H1 (cell line): ENCODE results near the gene SON. TPM values are rescaled to one million over a fixed set of nuclear protein-coding genes. Genes with fewer than 3 reads are reported as not detected.
"Not testable (repeated sequence)": the region's sequence is repeated elsewhere in the genome, so short reads cannot be mapped to it uniquely, and the experiment has no call there.

Experiments used
- CTCF ChIA-PET: fragments of 300-600 bp; sonication (Branson Sonifier 250); formaldehyde crosslinking; loops from one replicate; lab custom pipeline; 2021; ENCODE audit not compliant: partially characterized antibody; lab: Charles Lee
- POLR2A ChIA-PET: fragments of 300-600 bp; sonication (Branson Sonifier 250); formaldehyde crosslinking; loops from one replicate; lab custom pipeline; 2021; ENCODE audit warnings: inconsistent platforms; ENCODE audit not compliant: partially characterized antibody; lab: Charles Lee
- DNase-seq, 2 experiments: peaks; one replicate each; pipeline versions ENCODE4 v3.0.0 to v3.0.0-alpha.2; 2010 to 2022; ENCODE audit warnings: low spot score in 2 of 2, low read depth in 1 of 2, mixed read lengths in 1 of 2
- FAIRE-seq: peaks from 2 replicates; lab custom pipeline; 2011; peaks lifted over from hg19 to GRCh38; lab: Jason Lieb, UNC
- H2AFZ ChIP-seq: 2 replicates; pipeline ENCODE4 v1.8.1; 2012; ENCODE audit warnings: low read length, inconsistent platforms
- H2AK5ac ChIP-seq: 2 replicates; pipeline ENCODE4 v1.6.1; 2013; ENCODE audit warnings: low read depth, low read length
- H2BK120ac ChIP-seq: replicated peaks from 2 replicates; pipeline ENCODE3; 2013; ENCODE audit warnings: low read depth, low read length, inconsistent platforms
- H2BK12ac ChIP-seq: 2 replicates; pipeline ENCODE4 v1.6.1; 2013; ENCODE audit warnings: low read depth, low read length
- H2BK15ac ChIP-seq: 2 replicates; pipeline ENCODE4 v1.6.1; 2013; ENCODE audit warnings: low read length
- H2BK20ac ChIP-seq: 2 replicates; pipeline ENCODE4 v1.6.1; 2013; ENCODE audit warnings: low read length
- H2BK5ac ChIP-seq: 2 replicates; pipeline ENCODE4 v1.6.1; 2013; ENCODE audit warnings: low read depth, low read length
- H3K14ac ChIP-seq: 2 replicates; pipeline ENCODE4 v1.6.1; 2013; ENCODE audit warnings: inconsistent platforms; ENCODE audit not compliant: insufficient read length
- H3K18ac ChIP-seq: 2 replicates; pipeline ENCODE4 v1.6.1; 2013; ENCODE audit warnings: low read length; ENCODE audit errors: extremely low read depth
- H3K23ac ChIP-seq: 2 replicates; pipeline ENCODE4 v1.6.1; 2013; ENCODE audit warnings: inconsistent platforms; ENCODE audit not compliant: insufficient read length
- H3K23me2 ChIP-seq: 2 replicates; pipeline ENCODE4 v1.6.1; 2013; ENCODE audit warnings: low read depth, low read length
- H3K27ac ChIP-seq: 2 replicates; pipeline ENCODE4 v1.6.1; 2011; ENCODE audit warnings: low read depth, low read length, inconsistent platforms
- H3K27me3 ChIP-seq, 4 experiments: replicated peaks in 1 of 4; 1 replicate in 1 of 4; 2 replicates in 3 of 4; pipeline versions ENCODE4 v1.6.1 to v1.8.1; 2011 to 2013; ENCODE audit warnings: low read length in 3 of 4, mild to moderate bottlenecking in 3 of 4, inconsistent platforms in 2 of 4, mixed read lengths in 2 of 4, moderate library complexity in 1 of 4; ENCODE audit not compliant: control insufficient read depth in 3 of 4, insufficient read depth in 3 of 4; ENCODE audit errors: extremely low read depth in 1 of 4
- H3K36me3 ChIP-seq, 4 experiments: 2 replicates each; pipeline versions ENCODE4 v1.6.1 to v1.8.1; 2011 to 2013; ENCODE audit warnings: mild to moderate bottlenecking in 4 of 4, low read length in 3 of 4, moderate library complexity in 2 of 4, control low read depth in 1 of 4, inconsistent platforms in 1 of 4; ENCODE audit not compliant: insufficient read depth in 4 of 4, control insufficient read depth in 2 of 4
- H3K4ac ChIP-seq: replicated peaks from 2 replicates; pipeline ENCODE3; 2013; ENCODE audit warnings: low read length, low read depth, mixed read lengths, inconsistent platforms; ENCODE audit not compliant: insufficient read length
- H3K4me1 ChIP-seq, 4 experiments: replicated peaks in 1 of 4; 1 replicate in 1 of 4; 2 replicates in 3 of 4; pipeline versions ENCODE4 v1.6.1 to v1.8.1; 2011 to 2013; ENCODE audit warnings: low read length in 3 of 4, inconsistent platforms in 2 of 4, mixed read lengths in 1 of 4; ENCODE audit not compliant: insufficient read depth in 4 of 4, control insufficient read depth in 3 of 4
- H3K4me2 ChIP-seq, 2 experiments: 2 replicates each; pipeline versions ENCODE4 v1.6.1 to v1.8.1; 2011 to 2013; ENCODE audit warnings: low read depth in 2 of 2, low read length in 2 of 2, control low read depth in 1 of 2, inconsistent platforms in 1 of 2, mild to moderate bottlenecking in 1 of 2; ENCODE audit not compliant: insufficient read depth in 1 of 2
- H3K4me3 ChIP-seq, 4 experiments: fragments of 200-600, 300-600 bp in 1 of 4; sonication (generic), shearing (Covaris generic), sonication (Bioruptor Twin) in 1 of 4; 2 replicates each; pipeline versions ENCODE4 v1.5.1 to v1.8.1; 2011 to 2016; ENCODE audit warnings: low read length in 4 of 4, low read depth in 3 of 4, control low read depth in 2 of 4, inconsistent platforms in 2 of 4, mild to moderate bottlenecking in 2 of 4, mixed read lengths in 1 of 4, moderate library complexity in 1 of 4; ENCODE audit not compliant: insufficient read depth in 2 of 4; ENCODE audit errors: extremely low read depth in 1 of 4
- H3K56ac ChIP-seq: replicated peaks from 2 replicates; pipeline ENCODE3; 2013; ENCODE audit warnings: low read depth, mild to moderate bottlenecking, mixed read lengths, low read length, inconsistent platforms; ENCODE audit not compliant: insufficient read length
- H3K79me1 ChIP-seq: 2 replicates; pipeline ENCODE4 v1.6.1; 2013; ENCODE audit warnings: low read depth, low read length, control low read depth
- H3K79me2 ChIP-seq, 2 experiments: 2 replicates each; pipeline versions ENCODE4 v1.6.1 to v1.8.1; 2012 to 2013; ENCODE audit warnings: low read length in 2 of 2, mild to moderate bottlenecking in 2 of 2, inconsistent platforms in 1 of 2; ENCODE audit not compliant: insufficient read depth in 2 of 2, control insufficient read depth in 1 of 2
- H3K9ac ChIP-seq, 4 experiments: replicated peaks in 1 of 4; 1 replicate in 1 of 4; 2 replicates in 3 of 4; pipeline versions ENCODE4 v1.6.1 to v1.8.1; 2011 to 2013; ENCODE audit warnings: low read depth in 3 of 4, low read length in 3 of 4, control low read depth in 2 of 4, mild to moderate bottlenecking in 2 of 4, moderate library complexity in 2 of 4, inconsistent platforms in 1 of 4; ENCODE audit errors: extremely low read depth in 1 of 4
- H3K9me3 ChIP-seq, 2 experiments: 2 replicates each; pipeline versions ENCODE4 v1.6.1 to v1.8.1; 2012 to 2013; ENCODE audit warnings: mild to moderate bottlenecking in 2 of 2, moderate library complexity in 2 of 2, control low read depth in 1 of 2, inconsistent platforms in 1 of 2, low read depth in 1 of 2, low read length in 1 of 2, mixed read lengths in 1 of 2; ENCODE audit not compliant: insufficient read depth in 2 of 2
- H4K20me1 ChIP-seq, 2 experiments: replicated peaks in 1 of 2; 2 replicates each; pipeline versions ENCODE3 to v1.8.1; 2011 to 2013; ENCODE audit warnings: inconsistent platforms in 2 of 2, low read length in 2 of 2, mild to moderate bottlenecking in 1 of 2; ENCODE audit not compliant: insufficient read depth in 2 of 2, control insufficient read depth in 1 of 2
- H4K5ac ChIP-seq: 2 replicates; pipeline ENCODE4 v1.6.1; 2013; ENCODE audit warnings: low read length, low read depth, mixed read lengths, inconsistent platforms; ENCODE audit not compliant: insufficient read length
- H4K8ac ChIP-seq: 2 replicates; pipeline ENCODE4 v1.8.0; 2013; ENCODE audit warnings: mild to moderate bottlenecking, moderate library complexity, low read length, inconsistent platforms; ENCODE audit not compliant: insufficient read depth; ENCODE audit errors: extremely low read depth
- H4K91ac ChIP-seq: replicated peaks from 2 replicates; pipeline ENCODE3; 2013; ENCODE audit warnings: low read length, mixed read lengths, inconsistent platforms; ENCODE audit not compliant: insufficient read length
- BRCA1 ChIP-seq: IDR thresholded peaks from 2 replicates; pipeline ENCODE4 v1.6.1; 2012; ENCODE audit warnings: low read depth, low read length, improper control_type of control experiment
- CBX5 ChIP-seq: fragments of 300-800, 300-1000 bp; sonication (generic); IDR thresholded peaks from 2 replicates; pipeline ENCODE4 v1.7.1; 2016; ENCODE audit warnings: antibody characterized with exemption, low read length, low read depth
- FOSL1 ChIP-seq: IDR thresholded peaks from 2 replicates; pipeline ENCODE4 v1.6.1; 2011; ENCODE audit warnings: mild to moderate bottlenecking, low read depth, low read length, moderate library complexity; ENCODE audit not compliant: insufficient read depth
- POLR2AphosphoS5 ChIP-seq: IDR thresholded peaks from 2 replicates; pipeline ENCODE4 v1.6.1; 2011; ENCODE audit warnings: low read depth, low read length
- WGBS, 2 experiments: shearing (Covaris generic) in 1 of 2; methylation state at CpG; one replicate each; pipeline versions ENCODE4 v1.1.6 to v1.1.7; 2013 to 2015; ENCODE audit warnings: low lambda C conversion rate in 2 of 2, mixed read lengths in 2 of 2, inconsistent platforms in 1 of 2, low coverage in 1 of 2, missing lambda C conversion rate in 1 of 2; ENCODE audit not compliant: insufficient replicate concordance in 2 of 2, insufficient coverage in 1 of 2, insufficient read length in 1 of 2; ENCODE audit errors: extremely low coverage in 1 of 2, missing lambda C conversion rate in 1 of 2; 5-methylcytosine and 5-hydroxymethylcytosine counted together
- polyA plus RNA-seq, 7 experiments: library from polyadenylated mRNA; depleted of rRNA in 3 of 7; stranded (reverse) in 5 of 7; unstranded in 2 of 7; fragments of >200 nt in 5 of 7; fragments of 200-250 nt in 2 of 7; gene quantifications; 1 replicate in 5 of 7; 2 replicates in 1 of 7; 4 replicates in 1 of 7; pipeline versions ENCODE4 v1.2.1 to v1.2.3, GENCODE V29; 2011 to 2013; ENCODE audit warnings: missing spikeins in 2 of 7, mixed read lengths in 2 of 7
- total RNA-seq: library from RNA; stranded (reverse); fragmentation: NEBNext Ultra II Directional; extraction: Animal tissue kit (Norgen Biotek cat#: 25700); gene quantifications from 2 replicates; pipeline ENCODE4 v1.2.1, GENCODE V29; 2021
- TF ChIP-seq, protein P1 (sequence below): IDR thresholded peaks from 2 replicates; pipeline ENCODE4 v1.6.1; 2012; ENCODE audit warnings: inconsistent platforms

Gene SON
- total and polyA plus RNA-seq, 2 of the 8 experiments (the other 6 are each of a cell fraction or from before 2014, with no cell fraction given) = 122 to 274 TPM

DNA sequence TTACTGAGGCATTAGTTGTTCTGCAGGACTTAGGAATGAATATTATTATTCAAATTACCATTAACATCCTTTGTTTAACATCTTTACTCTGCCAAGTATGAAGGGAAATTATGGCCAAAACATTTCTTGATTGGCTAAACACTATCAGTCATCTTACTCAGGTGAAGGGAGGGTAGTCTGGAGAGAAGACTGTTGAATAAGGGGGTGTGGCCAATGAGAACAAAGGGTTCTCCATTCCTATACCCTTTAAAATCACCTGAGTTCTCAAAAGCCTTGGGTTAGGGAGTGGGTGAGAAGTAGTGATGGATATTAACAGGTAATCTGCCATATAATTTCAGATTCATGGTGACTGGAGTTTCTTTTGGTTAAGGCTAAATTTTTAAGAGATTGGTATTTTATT is 79.4 kb downstream of the SON start (continued):
- TF ChIP-seq FOSL1 = no peak
- TF ChIP-seq, protein P1, sequence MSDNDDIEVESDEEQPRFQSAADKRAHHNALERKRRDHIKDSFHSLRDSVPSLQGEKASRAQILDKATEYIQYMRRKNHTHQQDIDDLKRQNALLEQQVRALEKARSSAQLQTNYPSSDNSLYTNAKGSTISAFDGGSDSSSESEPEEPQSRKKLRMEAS = no peak
- TF ChIP-seq CBX5 = no peak
- TF ChIP-seq BRCA1 = no peak
- TF ChIP-seq POLR2AphosphoS5 = no peak

- 80% methylated on average over 7 of the region's 7 CpGs; no CpG with 5 or more reads in 1 of the 2 experiments for WGBS, 2 experiments
- not testable (repeated sequence) for H4K20me1 ChIP-seq, H3K27me3 ChIP-seq, H4K91ac ChIP-seq, H2BK5ac ChIP-seq, H3K9me3 ChIP-seq, H3K14ac ChIP-seq, H3K56ac ChIP-seq, H2AFZ ChIP-seq, H3K79me2 ChIP-seq, H3K36me3 ChIP-seq, H3K23ac ChIP-seq, H3K4me3 ChIP-seq, H3K4me1 ChIP-seq, FAIRE-seq, H3K9ac ChIP-seq, H3K23me2 ChIP-seq, H3K4ac ChIP-seq, H2BK15ac ChIP-seq, H2AK5ac ChIP-seq, H2BK120ac ChIP-seq, DNase-seq, H3K79me1 ChIP-seq, H3K18ac ChIP-seq, H3K27ac ChIP-seq, H3K4me2 ChIP-seq, H2BK12ac ChIP-seq, H4K8ac ChIP-seq, H2BK20ac ChIP-seq, H4K5ac ChIP-seq
- ChIA-PET CTCF (interaction anchor here (0.6 to 3.0 kb wide), 4 partner anchors 13 to 499 kb away, joined by 3 to 12 read pairs (median 4); no protein-coding TSS in a partner anchor), POLR2A (interaction anchor here (0.6 to 1.0 kb wide), 2 partner anchors 11 to 103 kb away, joined by 3 read pairs; no protein-coding TSS in a partner anchor)
Measured at GRCh38 chr21:33626151-33626550, 83.3 kb downstream of the SON start.
